HG02970 (cell line): ENCODE measurements around the gene SLC9A7.
A peak's percentile ranks its signal among the peaks of the same experiment; 100 is the strongest.
"Not testable (repeated sequence)": the region's sequence is repeated elsewhere in the genome, so short reads cannot be mapped to it uniquely, and the experiment has no call there.

Experiments used
- ATAC-seq: cut with Tn5 transposase; IDR thresholded peaks from one replicate; pipeline ENCODE4 v1.9.1; 2021; ENCODE audit warnings: mild to moderate bottlenecking, moderate library complexity, moderate number of reproducible peaks; ENCODE audit not compliant: unreplicated experiment, low FRiP score

Gene SLC9A7

GRCh38 chrX:46758956-46759644, at the start of gene SLC9A7:
TSS of gene SLC9A7 (minus strand) at chrX:46759118. CDS start at chrX:46759029, 89 bp downstream.
- peak; percentile 64 for ATAC-seq

- no peak for ATAC-seq
These were observed 46.4 kb upstream of the SLC9A7 start for GRCh38 chrX:46805270-46805669.

- ATAC-seq: no peak
These were observed 44.2 kb upstream of the SLC9A7 start for GRCh38 chrX:46803140-46803539.

GRCh38 chrX:46796574-46797191, 37.8 kb upstream of the SLC9A7 start:
- ATAC-seq: no peak

GRCh38 chrX:46793386-46794143, 34.6 kb upstream of the SLC9A7 start:
- ATAC-seq: no peak

- no peak for ATAC-seq
These were observed 33.9 kb upstream of the SLC9A7 start for GRCh38 chrX:46792810-46793188.

- ATAC-seq: no peak
These were observed 33.2 kb upstream of the SLC9A7 start for GRCh38 chrX:46791927-46792809.

- no peak for ATAC-seq
These were observed 30.0 kb upstream of the SLC9A7 start for GRCh38 chrX:46788902-46789301.

GRCh38 chrX:46784437-46784836, 25.5 kb upstream of the SLC9A7 start:
- not testable (repeated sequence) for ATAC-seq

GRCh38 chrX:46782034-46782433, 23.1 kb upstream of the SLC9A7 start:
- ATAC-seq: no peak

GRCh38 chrX:46777971-46778810, 19.3 kb upstream of the SLC9A7 start:
- no peak for ATAC-seq

GRCh38 chrX:46770817-46771163, 11.9 kb upstream of the SLC9A7 start:
- ATAC-seq: no peak

- no peak for ATAC-seq
These were observed 11.3 kb upstream of the SLC9A7 start for GRCh38 chrX:46770000-46770816.

GRCh38 chrX:46762963-46763362, 4.0 kb upstream of the SLC9A7 start:
- no peak for ATAC-seq

- no peak for ATAC-seq
These were observed 692 bp upstream of the SLC9A7 start for GRCh38 chrX:46759645-46759974.

GRCh38 chrX:46758163-46758955, 559 bp downstream of the SLC9A7 start:
- ATAC-seq: no peak

- ATAC-seq: no peak
These were observed 1.3 kb downstream of the SLC9A7 start for GRCh38 chrX:46757593-46757992.

- ATAC-seq: no peak
These were observed 1.9 kb downstream of the SLC9A7 start for GRCh38 chrX:46757052-46757451.
